Peyer's patch (tissue), 4 donors: ENCODE results near the gene MMP28.

ENCODE experiments used
- POLR2A ChIP-seq, 2 donors: fragments of 450-650 bp; IDR thresholded peaks; one replicate each; pipeline ENCODE4 v1.5.1; 2017; ENCODE audit warnings: antibody characterized with exemption in 2 of 2, mild to moderate bottlenecking in 2 of 2, moderate library complexity in 2 of 2
- TF ChIP-seq, protein P1 (sequence below), 6 experiments: fragments of 450-650 bp in 4 of 6; fragments of 200-600 bp in 2 of 6; sonication (generic) in 1 of 6; IDR thresholded peaks; one replicate each; pipeline ENCODE4 v1.5.1; 2017 to 2019; ENCODE audit warnings: antibody characterized with exemption in 6 of 6, mild to moderate bottlenecking in 3 of 6, moderate library complexity in 1 of 6

DNA sequence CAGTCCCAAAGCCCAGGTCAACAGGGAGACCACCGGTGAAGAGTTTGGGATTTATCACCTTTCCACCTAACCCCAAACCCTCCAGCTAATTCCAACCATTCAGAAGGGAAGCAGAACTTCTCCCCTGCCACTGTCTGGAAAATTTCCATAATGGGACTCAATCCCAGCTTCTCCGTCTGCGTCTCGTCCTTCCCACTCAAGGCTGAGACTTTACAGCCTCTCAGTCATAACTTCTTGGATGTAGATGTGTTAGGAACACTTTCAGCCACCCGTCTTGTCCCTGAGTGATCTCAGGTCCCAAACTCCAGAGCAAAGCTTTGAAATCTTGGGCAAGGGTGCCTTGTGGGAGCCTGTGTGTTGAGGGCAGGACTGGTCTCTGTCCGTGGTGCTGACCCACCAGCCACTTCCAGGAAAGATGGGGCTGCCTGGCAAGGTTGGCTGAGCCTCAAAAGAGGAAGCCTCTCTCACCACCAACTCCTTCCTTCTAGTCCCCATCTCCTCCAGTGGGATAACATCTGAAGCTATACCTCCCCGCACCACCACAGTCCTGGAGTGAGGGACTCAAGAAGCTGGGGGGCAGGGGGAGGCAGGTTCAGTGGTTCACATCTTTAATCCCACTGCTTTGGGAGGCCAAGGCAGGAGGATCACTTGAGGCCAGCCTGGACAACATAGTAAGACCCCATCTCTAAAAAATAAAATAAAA, 51.7 kb downstream of the MMP28 start:
- no peak for TF ChIP-seq POLR2A (IDR thresholded peaks at IDR 0.05)
- TF ChIP-seq, protein P1, sequence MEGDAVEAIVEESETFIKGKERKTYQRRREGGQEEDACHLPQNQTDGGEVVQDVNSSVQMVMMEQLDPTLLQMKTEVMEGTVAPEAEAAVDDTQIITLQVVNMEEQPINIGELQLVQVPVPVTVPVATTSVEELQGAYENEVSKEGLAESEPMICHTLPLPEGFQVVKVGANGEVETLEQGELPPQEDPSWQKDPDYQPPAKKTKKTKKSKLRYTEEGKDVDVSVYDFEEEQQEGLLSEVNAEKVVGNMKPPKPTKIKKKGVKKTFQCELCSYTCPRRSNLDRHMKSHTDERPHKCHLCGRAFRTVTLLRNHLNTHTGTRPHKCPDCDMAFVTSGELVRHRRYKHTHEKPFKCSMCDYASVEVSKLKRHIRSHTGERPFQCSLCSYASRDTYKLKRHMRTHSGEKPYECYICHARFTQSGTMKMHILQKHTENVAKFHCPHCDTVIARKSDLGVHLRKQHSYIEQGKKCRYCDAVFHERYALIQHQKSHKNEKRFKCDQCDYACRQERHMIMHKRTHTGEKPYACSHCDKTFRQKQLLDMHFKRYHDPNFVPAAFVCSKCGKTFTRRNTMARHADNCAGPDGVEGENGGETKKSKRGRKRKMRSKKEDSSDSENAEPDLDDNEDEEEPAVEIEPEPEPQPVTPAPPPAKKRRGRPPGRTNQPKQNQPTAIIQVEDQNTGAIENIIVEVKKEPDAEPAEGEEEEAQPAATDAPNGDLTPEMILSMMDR (IDR thresholded peaks at IDR 0.05) = no peak
